Testis (tissue), 2 donors: ENCODE results near the gene SLC9A3.

ENCODE experiments used
- CTCF ChIP-seq, 3 experiments: fragments of 450-650 bp in 2 of 3; fragments of 200-600 bp in 1 of 3; sonication (generic) in 1 of 3; IDR thresholded peaks; one replicate each; pipeline ENCODE4 v1.5.1; 2016 to 2019; ENCODE audit warnings: antibody characterized with exemption in 3 of 3, mild to moderate bottlenecking in 2 of 3, moderate library complexity in 1 of 3
- POLR2A ChIP-seq: fragments of 450-650 bp; IDR thresholded peaks from one replicate; pipeline ENCODE4 v1.6.1; 2017; ENCODE audit warnings: antibody characterized with exemption, mild to moderate bottlenecking, moderate library complexity

DNA sequence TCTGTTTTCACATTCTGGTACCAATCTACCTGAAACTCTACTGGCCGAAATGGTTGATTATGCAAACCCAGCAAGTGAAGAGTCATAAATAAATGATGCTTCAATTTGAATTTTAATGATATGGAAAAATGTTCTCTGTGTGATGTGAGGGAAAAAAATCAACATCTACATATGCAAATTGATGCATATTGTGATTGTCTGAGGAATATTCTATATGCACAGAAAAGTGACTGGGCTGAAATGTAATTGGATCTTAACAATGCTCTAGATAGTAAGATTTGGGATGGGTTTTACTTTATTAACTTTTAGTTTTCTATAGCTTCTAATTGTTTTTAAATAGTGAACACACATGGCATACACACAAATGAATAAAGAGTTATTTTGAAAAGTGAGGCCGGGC, 25.0 kb upstream of the SLC9A3 start:
- no peak for TF ChIP-seq CTCF (IDR thresholded peaks at IDR 0.05)
- no peak for TF ChIP-seq POLR2A
